Measurements from ENCODE around the gene KRT28.
"Not testable (repeated sequence)": the region's sequence is repeated elsewhere in the genome, so short reads cannot be mapped to it uniquely, and the experiment has no call there.

KRT28 gene

DNA sequence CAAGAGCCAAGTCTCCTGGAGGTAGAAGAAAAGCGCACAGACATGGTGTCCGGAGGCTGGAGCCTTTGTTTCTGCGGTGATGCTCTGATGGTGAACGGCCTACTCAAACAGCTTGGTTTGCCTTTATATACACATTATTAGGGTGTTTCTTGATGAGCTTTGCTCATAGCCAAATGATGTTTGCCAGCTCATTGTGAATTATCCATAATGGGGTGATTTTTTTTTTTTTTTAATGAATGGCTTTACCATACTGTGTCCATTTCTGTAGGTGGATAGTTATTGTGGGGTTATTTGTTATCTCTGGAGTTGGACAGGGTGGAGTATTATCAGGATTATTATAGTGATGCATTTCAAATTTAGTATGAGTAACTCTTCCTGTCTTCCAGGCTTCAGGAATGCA, 17.3 kb downstream of the KRT28 start, which contains the start of gene KRT27:
TSS of gene KRT27 (minus strand) at position 101 of the 400 bp plus-strand sequence. CDS start at position 44, 57 bp downstream.
- no peak for DNase-seq (ENCODE audit: low read depth in 3 of 3, low spot score in 1 of 3)

DNA sequence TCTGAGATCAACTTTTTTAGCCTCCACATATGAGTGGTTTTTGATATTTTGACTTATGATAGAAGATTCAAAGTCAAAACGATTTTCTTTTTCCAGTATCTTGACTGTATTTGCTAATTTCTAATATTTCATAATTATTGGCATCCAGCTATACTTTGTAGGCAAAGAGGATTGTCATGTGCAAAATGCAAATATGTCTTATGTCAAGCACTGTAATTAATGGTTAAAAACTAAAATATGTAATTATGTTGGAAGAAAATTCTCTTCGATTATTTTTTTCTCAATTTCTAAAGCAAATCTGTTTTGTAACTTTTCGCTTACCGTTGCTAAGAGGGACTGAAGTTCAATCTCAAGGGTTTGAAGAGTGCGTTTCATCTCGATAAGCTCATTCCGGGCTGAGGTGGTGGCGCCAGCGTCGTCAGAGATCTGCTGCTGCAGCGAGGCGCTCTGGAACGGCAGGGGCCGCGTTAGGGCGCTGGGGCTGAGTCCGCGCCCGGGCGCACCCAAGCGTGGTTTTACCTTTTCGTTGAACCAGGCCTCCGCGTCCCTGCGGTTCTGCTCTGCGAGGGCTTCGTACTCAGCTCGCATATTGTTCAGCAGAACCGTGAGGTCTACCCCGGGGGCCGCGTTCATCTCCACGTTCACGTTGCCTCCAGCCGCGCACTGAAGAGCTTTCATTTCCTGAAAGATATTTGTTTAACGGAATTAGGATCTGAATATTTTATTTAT, 20.4 kb downstream of the KRT28 start:
- peak in 1 of 3 donors; percentile 16 for DNase-seq (ENCODE audit: low read depth in 3 of 3, low spot score in 1 of 3)

DNA sequence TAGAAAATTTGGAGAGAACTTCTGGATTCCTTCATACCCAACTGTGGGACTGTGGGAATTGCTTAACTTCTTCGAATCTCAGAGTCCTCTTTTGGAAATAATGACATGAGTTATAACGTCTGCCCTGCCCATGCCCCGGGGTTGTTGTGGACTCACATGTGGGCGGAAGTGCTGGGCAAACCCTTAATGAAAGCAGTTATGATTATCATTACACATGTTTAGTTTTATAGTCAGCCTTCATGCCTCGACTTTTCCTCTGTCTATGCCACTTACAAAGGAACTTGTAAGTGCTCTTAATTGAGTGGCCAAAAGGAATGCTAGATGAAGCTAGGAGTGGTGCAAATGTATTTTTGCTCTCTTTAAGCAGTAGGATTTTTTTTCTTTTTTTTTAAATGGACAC, 21.3 kb downstream of the KRT28 start:
- no peak for DNase-seq (ENCODE audit: low read depth in 3 of 3, low spot score in 1 of 3)

DNA sequence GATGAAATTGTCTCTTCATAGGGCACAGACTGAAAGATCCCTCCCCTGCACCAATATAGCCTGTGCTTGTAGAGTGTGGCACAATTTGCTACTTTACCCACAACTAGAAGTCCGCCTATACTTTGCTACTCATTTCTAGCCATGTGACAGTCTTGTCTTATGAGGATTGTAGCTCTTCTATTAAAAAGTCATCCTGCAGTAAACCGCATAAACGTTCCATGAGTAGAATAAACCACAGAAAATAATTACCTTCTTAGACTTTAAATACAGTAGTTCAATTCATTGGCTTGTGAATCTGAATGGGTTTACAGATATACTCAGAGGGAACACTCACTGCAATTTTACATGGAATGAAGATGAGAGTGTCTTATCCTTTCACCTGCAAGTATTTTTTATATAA, 21.8 kb downstream of the KRT28 start:
- DNase-seq (ENCODE audit: low read depth in 3 of 3, low spot score in 1 of 3), result no peak

DNA sequence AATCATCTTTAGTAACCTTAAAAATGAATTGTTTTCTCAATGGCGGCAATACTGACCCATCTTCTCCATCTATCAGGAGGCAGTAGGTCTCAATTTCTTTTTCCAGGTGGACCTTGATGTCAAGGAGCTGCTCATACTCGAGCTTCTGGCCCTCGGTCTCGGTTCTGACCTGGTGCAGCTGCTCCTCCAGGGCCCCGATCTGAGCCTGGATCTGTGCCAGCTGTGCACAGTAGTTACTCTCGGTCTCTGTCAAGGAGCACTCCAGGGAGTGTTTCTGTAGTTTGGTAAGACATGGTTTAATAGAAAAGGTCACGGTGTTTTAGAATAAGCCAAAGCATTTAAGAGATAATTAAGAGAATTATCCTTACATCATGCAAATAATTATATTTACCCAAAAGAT, 22.3 kb downstream of the KRT28 start:
- DNase-seq (ENCODE audit: low read depth in 3 of 3, low spot score in 1 of 3), result no peak

DNA sequence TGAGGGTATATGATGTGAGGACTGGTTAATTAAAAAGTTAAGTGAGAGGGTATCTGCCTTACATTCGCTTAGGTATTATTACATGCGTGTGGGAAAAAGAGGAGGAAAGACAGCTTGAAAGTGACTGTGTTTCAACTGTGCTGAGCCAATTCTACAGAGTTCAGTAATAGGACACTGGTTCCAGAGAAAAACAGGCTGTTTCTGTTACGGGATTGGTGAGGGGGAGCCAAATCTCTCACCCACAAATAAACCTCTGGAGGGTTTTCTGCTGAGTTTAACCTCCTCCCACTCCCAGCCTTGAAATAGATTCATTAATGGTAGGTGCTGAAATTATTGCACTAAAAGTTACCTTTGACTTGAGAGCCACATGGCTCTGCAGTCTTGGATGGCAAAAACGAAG, 23.8 kb downstream of the KRT28 start:
- no peak for DNase-seq (ENCODE audit: low read depth in 3 of 3, low spot score in 1 of 3)

DNA sequence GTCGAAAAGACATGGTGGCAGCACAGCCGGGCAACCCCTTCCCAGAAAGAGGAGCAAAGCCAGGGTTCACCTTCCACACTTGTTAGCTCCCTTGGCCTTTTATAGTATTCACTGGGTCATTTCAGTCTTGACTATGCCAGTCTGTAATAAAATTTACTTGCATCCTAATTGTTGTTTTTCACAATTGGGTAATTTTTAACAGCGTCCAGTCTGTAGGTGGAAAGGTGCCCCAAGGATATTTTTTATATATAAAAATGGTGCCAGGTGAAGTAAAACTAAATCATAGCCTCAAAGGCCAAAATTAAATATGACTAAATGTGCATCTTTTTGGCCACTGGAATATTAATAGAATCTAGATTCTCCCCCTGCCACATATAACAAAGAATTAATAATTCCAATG, 27.7 kb downstream of the KRT28 start, which contains the start of gene KRT26:
TSS of gene KRT26 (minus strand) at position 101 of the 400 bp plus-strand sequence. CDS start at position 13, 88 bp downstream.
- no peak for DNase-seq (ENCODE audit: low read depth in 3 of 3, low spot score in 1 of 3)

DNA sequence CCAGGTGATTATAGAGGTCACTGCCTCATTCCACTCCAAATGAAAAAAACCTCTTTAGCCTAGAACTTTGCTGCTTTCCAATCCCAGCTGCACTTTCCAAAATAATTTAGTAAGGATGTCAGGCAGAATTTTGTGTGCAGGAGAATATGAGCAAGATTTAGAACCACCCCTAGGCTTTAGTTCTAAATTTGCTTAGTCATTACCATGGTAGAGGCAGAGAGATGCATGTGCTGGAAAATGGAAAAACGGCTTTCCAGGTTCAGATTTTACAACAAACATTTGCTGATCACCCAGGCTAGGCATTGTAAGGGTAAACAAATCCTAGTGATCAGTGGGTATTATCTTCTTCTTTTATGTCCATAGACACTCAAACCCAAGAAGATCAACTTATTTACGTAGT, 34.1 kb downstream of the KRT28 start:
- DNase-seq (ENCODE audit: low read depth in 3 of 3, low spot score in 1 of 3), result no peak

DNA sequence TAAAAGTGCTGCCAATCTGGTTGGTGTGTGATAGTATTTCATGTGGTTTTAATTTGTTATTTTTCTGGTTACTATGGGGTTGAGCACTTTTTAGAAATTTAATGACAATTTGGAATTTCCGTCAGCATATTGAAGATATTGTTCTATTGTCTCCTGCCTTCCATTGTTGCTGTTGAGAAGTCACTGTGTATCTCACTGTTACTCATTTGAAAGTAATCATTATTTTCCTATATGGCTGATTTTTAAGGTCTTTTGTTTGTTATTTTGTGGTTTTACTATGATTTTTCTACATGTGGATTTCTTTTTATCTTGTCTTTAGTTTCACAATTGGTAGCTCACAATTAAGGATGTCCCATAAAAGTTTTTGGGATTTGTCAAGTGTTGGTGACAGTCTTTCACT, 36.0 kb downstream of the KRT28 start:
- no peak for DNase-seq (ENCODE audit: low read depth in 3 of 3, low spot score in 1 of 3)

DNA sequence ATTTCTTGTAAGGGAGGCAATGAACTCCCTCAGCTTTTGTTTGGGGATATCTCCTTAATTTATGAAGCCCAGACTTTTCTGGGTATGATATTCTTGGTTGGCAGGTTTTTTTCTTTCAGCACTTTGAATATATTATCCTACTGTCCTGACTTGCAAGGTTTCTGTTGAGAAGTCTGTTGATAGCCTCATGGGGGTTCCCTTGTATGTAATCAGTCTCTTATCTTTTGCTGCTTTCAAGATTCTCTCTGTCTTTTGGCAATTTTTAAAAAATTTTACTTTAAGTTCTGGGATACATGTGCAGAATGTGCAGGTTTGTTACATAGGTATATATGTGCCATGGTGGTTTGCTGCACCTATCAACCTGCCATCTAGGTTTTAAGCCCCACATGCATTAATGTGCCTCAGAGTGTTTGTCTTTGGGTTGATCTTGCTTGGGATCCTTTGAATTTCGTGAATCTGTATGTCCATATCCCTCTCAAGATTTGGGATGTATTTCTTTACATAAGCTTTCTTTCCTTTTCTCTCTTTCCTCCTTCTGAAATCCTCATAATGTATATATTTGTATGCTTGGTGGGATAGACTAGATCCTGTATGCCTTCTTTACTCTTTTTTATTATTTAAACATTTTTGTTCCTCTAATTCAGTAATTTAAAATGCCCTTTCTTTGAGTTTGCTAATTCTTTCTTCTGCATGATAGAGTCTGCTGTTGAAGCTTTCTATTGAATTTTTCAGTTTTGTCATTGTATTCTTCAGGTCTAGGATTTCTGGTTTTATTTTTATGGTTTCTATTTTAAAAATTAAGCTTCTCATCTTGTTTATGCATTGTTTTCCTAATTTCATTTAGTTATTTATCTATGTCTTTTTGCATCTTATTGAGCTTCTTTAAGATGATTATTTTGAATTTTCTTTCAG, 39.4 kb downstream of the KRT28 start:
- no peak for DNase-seq (ENCODE audit: low read depth in 3 of 3, low spot score in 1 of 3)

DNA sequence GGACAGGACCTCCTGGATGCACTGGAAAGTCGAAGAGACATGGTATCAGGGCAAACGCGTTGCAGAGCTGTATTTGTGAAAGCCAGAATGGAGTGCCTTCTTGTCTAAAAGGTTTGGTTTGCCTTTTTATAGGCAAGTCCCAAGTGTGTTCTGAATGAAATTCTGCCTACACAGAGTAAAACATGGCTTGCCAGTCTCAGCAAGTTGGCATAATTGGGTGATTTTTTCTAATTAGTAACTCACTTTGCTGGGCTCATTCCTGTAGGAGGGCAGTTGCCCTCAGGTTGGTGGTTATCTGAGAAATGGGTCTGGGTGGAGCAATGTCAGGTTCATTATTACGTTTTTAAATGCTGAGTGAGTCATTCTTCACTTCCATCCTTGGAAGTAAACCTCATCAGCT, 44.5 kb downstream of the KRT28 start, which contains the start of gene KRT25:
TSS of gene KRT25 (minus strand) at position 101 of the 400 bp plus-strand sequence. CDS start at position 41, 60 bp downstream.
- no peak for DNase-seq (ENCODE audit: low read depth in 3 of 3, low spot score in 1 of 3)

DNA sequence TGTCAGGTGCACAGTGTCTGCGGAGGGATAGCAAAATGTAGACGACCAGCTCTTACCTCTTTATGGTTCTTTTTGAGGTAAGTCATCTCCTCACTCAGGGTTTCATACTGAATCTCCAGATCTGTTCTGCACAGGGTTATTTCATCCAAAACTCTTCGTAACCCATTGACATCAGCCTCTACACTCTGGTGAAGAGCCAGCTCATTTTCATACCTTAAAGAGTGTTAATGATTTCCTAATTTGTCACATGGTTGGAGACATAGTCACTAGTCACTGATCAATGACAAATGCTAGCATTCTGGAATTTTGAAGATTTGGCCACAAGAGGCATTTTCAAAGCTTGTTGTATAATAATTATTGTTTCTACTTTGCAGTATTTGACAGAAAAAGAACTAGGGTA, 46.0 kb downstream of the KRT28 start:
- DNase-seq (ENCODE audit: low read depth in 3 of 3, low spot score in 1 of 3), result no peak

DNA sequence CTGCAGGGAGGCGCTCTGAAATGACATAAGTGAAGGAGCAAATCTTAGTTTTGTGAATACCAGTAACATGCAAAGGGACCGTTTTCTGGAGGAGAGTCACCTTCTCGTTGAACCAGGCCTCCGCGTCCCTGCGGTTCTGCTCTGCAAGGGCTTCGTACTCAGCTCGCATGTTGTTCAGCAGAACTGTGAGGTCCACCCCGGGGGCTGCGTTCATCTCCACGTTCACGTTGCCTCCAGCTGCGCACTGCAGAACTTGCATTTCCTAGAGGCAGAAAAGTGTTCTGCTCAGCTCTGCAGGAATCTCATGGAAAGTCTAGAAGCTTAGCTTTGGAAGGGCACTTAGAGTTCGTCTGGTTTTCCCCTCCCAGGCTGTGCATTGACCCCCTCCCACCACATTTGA, 48.7 kb downstream of the KRT28 start:
- no peak for DNase-seq (ENCODE audit: low read depth in 3 of 3, low spot score in 1 of 3)

DNA sequence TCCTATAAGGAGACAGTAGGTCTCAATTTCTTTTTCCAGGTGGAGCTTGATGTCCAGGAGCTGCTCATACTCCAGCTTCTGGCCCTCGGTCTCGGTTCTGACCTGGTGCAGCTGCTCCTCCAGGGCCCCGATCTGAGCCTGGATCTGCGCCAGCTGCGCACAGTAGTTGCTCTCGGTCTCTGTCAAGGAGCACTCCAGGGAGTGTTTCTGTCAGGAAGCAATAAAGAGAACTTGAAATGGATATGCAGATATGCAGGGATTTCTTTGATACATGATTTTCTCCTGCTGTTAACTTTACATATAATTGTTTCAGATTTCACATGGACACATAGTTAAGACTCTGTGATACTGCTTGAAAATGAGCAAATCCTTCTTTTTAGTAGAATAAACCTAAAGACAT, 49.4 kb downstream of the KRT28 start:
- DNase-seq (ENCODE audit: low read depth in 3 of 3, low spot score in 1 of 3), result no peak

DNA sequence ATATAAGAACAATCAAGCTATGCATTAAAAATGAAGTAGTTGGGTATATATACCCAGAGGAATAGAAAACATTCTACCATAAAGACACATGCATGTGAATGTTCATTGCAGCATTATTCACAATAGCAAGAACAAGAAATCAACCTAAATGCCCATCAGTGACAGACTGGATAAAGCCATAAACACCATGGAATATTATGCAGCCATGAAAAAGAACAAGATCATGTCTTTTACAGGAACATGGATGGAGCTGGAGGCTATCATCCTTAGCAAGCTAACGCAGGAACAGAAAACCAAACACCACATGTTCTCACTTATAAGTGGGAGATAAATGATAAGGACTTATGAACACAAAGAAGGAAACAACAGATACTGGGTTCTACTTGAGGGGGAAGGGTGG, 51.1 kb downstream of the KRT28 start:
- not testable (repeated sequence) for DNase-seq (ENCODE audit: low read depth in 3 of 3, low spot score in 1 of 3)
